Measurements from ENCODE around the gene PDE1C. TPM values are rescaled to one million over a fixed set of nuclear protein-coding genes. Genes with fewer than 3 reads are reported as not detected.

PDE1C gene
- total RNA-seq, 2 donors from 2014 or later: 0.26 to 0.60 TPM

GRCh38 chr7:31758755-31759154 is 311.5 kb downstream of the PDE1C start:
- H3K27me3 Mint-ChIP-seq (ENCODE audit: insufficient read depth): peaks cover 92% of the 10 kb centered on the region
- no peaks in the 10 kb centered on the region for H3K9me3 Mint-ChIP-seq
- no peak for DNase-seq
- H3K36me3 Mint-ChIP-seq (ENCODE audit: low read depth): no peaks in the 10 kb centered on the region
- no peak for TF ChIP-seq CTCF (conservative IDR thresholded peaks at IDR 0.05)
- H3K27ac Mint-ChIP-seq: no peak overlapping the region
- Histone ChIP-seq H3K9me3 (ENCODE audit: control insufficient read depth, low read length) (no peaks in the 10 kb centered on the region), H3K9ac (ENCODE audit: extremely low read depth, low read length, poor library complexity, severe bottlenecking) (no peak overlapping the region), H3K4me1 (ENCODE audit: control insufficient read depth, insufficient read depth, low read length) (no peaks in the 10 kb centered on the region), H3K27me3 (ENCODE audit: control insufficient read depth, insufficient read depth, low read length, poor library complexity, severe bottlenecking) (peaks cover 28% of the 10 kb centered on the region), H3K4me3 (ENCODE audit: low read length) (no peak overlapping the region), H3K27ac (ENCODE audit: low read depth, low read length) (no peak overlapping the region), H3K36me3 (ENCODE audit: control insufficient read depth, insufficient read depth, low read length) (no peaks in the 10 kb centered on the region)
- WGBS, 2 experiments (ENCODE audit: insufficient coverage in 1 of 2, insufficient read length in 1 of 2): 69 to 70% methylated on average over 3 of the region's 3 CpGs
- H3K4me3 Mint-ChIP-seq: no peak overlapping the region
- H3K4me1 Mint-ChIP-seq: no peaks in the 10 kb centered on the region

GRCh38 chr7:31751726-31752125 is 318.5 kb downstream of the PDE1C start:
- H3K27me3 Mint-ChIP-seq (ENCODE audit: insufficient read depth): peaks cover 80% of the 10 kb centered on the region

DNA sequence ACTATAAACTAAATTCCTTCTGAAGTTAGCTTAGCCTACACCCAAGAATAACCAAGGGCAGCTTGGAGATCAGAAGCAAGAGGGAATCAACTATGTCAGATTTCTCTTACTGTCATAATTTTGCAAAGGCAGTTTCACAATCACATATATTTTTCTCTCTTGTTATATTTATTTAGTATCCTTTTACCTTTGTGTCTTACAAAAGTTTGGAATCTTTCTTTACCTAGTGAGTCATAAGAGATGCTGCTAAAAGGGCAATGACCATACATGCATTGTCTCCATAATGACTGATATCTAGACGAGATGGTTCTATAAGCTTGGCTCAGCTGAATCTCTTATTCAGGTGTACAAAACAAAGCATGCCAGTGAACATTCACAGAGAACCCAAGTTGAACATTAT is 322.1 kb downstream of the PDE1C start:
- H3K36me3 Mint-ChIP-seq (ENCODE audit: low read depth): no peaks in the 10 kb centered on the region
- H3K27ac ChIP-seq (ENCODE audit: low read depth, low read length): no peak overlapping the region
- no peaks in the 10 kb centered on the region for H3K36me3 ChIP-seq (ENCODE audit: control insufficient read depth, insufficient read depth, low read length)
- no peak overlapping the region for H3K4me3 ChIP-seq (ENCODE audit: low read length)
- peaks cover under 1% of the 10 kb centered on the region for H3K27me3 ChIP-seq (ENCODE audit: control insufficient read depth, insufficient read depth, low read length, poor library complexity, severe bottlenecking)
- H3K9me3 ChIP-seq (ENCODE audit: control insufficient read depth, low read length): no peaks in the 10 kb centered on the region
- peaks cover 5% of the 10 kb centered on the region for H3K9me3 Mint-ChIP-seq
- H3K4me1 Mint-ChIP-seq: no peaks in the 10 kb centered on the region
- DNase-seq: no peak
- TF ChIP-seq CTCF (conservative IDR thresholded peaks at IDR 0.05): no peak
- peaks cover 79% of the 10 kb centered on the region for H3K27me3 Mint-ChIP-seq (ENCODE audit: insufficient read depth)
- no peaks in the 10 kb centered on the region for H3K4me1 ChIP-seq (ENCODE audit: control insufficient read depth, insufficient read depth, low read length)
- no peak overlapping the region for H3K27ac Mint-ChIP-seq
- WGBS, 2 experiments (ENCODE audit: insufficient coverage in 1 of 2, insufficient read length in 1 of 2): 87 to 93% methylated on average over 1 of the region's 1 CpG
- H3K4me3 Mint-ChIP-seq: no peak overlapping the region
- H3K9ac ChIP-seq (ENCODE audit: extremely low read depth, low read length, poor library complexity, severe bottlenecking): no peak overlapping the region

More at GRCh38 chr7:31751726-31752125, 318.5 kb downstream of the PDE1C start:
- H3K27ac Mint-ChIP-seq: no peak overlapping the region
- no peak overlapping the region for H3K4me3 Mint-ChIP-seq
- H3K4me1 ChIP-seq (ENCODE audit: control insufficient read depth, insufficient read depth, low read length): no peaks in the 10 kb centered on the region
- no peaks in the 10 kb centered on the region for H3K36me3 Mint-ChIP-seq (ENCODE audit: low read depth)
- DNase-seq: no peak
- 80 to 86% methylated on average over 2 to 4 of the region's 4 CpGs for WGBS, 2 experiments (ENCODE audit: insufficient coverage in 1 of 2, insufficient read length in 1 of 2)
- no peak for TF ChIP-seq CTCF (conservative IDR thresholded peaks at IDR 0.05)
- H3K4me3 ChIP-seq (ENCODE audit: low read length): no peak overlapping the region
- peaks cover 5% of the 10 kb centered on the region for H3K9me3 Mint-ChIP-seq
- no peaks in the 10 kb centered on the region for H3K9me3 ChIP-seq (ENCODE audit: control insufficient read depth, low read length)
- H3K9ac ChIP-seq (ENCODE audit: extremely low read depth, low read length, poor library complexity, severe bottlenecking): no peak overlapping the region
- peaks cover 7% of the 10 kb centered on the region for H3K27me3 ChIP-seq (ENCODE audit: control insufficient read depth, insufficient read depth, low read length, poor library complexity, severe bottlenecking)
- no peaks in the 10 kb centered on the region for H3K36me3 ChIP-seq (ENCODE audit: control insufficient read depth, insufficient read depth, low read length)
- H3K27ac ChIP-seq (ENCODE audit: low read depth, low read length): no peak overlapping the region
- no peaks in the 10 kb centered on the region for H3K4me1 Mint-ChIP-seq

All from endodermal cell (in vitro differentiated cells).